Measurements from ENCODE around the gene RECK. TPM values are rescaled to one million over a fixed set of nuclear protein-coding genes. Genes with fewer than 3 reads are reported as not detected.

The RECK gene
- total RNA-seq, 4 donors from 2014 or later = 15.6 to 24.1 (median 18.7) TPM

DNA sequence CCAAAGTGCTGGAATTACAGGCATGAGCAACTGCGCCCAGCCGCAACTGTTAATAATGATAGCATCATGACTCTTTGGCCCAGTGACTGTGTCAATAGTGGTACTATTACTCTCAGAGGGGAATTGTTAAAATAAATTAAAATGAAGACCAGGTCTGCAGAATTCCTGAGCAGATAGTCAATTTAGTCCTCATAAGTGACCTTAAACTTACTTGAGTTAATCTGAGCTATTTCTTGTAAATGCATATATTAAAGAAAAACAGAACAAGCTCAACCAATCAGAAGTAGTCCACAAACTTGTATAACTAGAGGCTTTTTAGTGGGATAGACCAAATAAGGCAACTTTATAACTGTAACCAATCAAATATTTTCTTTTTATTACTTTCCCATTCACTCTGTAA, 1.7 kb upstream of the RECK start:
- H3K36me3 ChIP-seq = no peaks in the 10 kb centered on the region
- DNase-seq (ENCODE audit: low spot score in 2 of 2) = no peak
- no peaks in the 10 kb centered on the region for H3K27me3 ChIP-seq
- WGBS, 2 donors = 89 to 98% methylated on average over 2 of the region's 2 CpGs
- TF ChIP-seq, protein P1, sequence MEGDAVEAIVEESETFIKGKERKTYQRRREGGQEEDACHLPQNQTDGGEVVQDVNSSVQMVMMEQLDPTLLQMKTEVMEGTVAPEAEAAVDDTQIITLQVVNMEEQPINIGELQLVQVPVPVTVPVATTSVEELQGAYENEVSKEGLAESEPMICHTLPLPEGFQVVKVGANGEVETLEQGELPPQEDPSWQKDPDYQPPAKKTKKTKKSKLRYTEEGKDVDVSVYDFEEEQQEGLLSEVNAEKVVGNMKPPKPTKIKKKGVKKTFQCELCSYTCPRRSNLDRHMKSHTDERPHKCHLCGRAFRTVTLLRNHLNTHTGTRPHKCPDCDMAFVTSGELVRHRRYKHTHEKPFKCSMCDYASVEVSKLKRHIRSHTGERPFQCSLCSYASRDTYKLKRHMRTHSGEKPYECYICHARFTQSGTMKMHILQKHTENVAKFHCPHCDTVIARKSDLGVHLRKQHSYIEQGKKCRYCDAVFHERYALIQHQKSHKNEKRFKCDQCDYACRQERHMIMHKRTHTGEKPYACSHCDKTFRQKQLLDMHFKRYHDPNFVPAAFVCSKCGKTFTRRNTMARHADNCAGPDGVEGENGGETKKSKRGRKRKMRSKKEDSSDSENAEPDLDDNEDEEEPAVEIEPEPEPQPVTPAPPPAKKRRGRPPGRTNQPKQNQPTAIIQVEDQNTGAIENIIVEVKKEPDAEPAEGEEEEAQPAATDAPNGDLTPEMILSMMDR (IDR thresholded peaks at IDR 0.05) = no peak
- TF ChIP-seq EP300 (IDR thresholded peaks at IDR 0.05) (no peak), POLR2A (IDR thresholded peaks at IDR 0.05) (no peak)
- H3K4me1 ChIP-seq = peaks cover 0 to 38% (median 10%) of the 10 kb centered on the region in 4 donors
- no peaks in the 10 kb centered on the region for H3K9me3 ChIP-seq
- no peak overlapping the region for H3K27ac ChIP-seq
- no peak overlapping the region for H3K4me3 ChIP-seq

GRCh38 chr9:36036253-36036779, 397 bp upstream of the RECK start:
- Histone ChIP-seq H3K27me3 (no peaks in the 10 kb centered on the region), H3K9me3 (no peaks in the 10 kb centered on the region), H3K4me3 (peak overlapping the region; percentile 70 to 90 (median 74)), H3K36me3 (no peaks in the 10 kb centered on the region), H3K4me1 (peaks cover 0 to 43% (median 8%) of the 10 kb centered on the region in 4 donors), H3K27ac (peak overlapping the region; percentile 35 to 92 (median 80))
- no peak for TF ChIP-seq EP300 (IDR thresholded peaks at IDR 0.05)
- TF ChIP-seq, protein P1 (IDR thresholded peaks at IDR 0.05) = no peak
- TF ChIP-seq POLR2A (IDR thresholded peaks at IDR 0.05) = no peak
- WGBS, 2 donors = 56 to 61% methylated on average over 18 to 20 of the region's 20 CpGs
- DNase-seq (ENCODE audit: low spot score in 2 of 2) = no peak

DNA sequence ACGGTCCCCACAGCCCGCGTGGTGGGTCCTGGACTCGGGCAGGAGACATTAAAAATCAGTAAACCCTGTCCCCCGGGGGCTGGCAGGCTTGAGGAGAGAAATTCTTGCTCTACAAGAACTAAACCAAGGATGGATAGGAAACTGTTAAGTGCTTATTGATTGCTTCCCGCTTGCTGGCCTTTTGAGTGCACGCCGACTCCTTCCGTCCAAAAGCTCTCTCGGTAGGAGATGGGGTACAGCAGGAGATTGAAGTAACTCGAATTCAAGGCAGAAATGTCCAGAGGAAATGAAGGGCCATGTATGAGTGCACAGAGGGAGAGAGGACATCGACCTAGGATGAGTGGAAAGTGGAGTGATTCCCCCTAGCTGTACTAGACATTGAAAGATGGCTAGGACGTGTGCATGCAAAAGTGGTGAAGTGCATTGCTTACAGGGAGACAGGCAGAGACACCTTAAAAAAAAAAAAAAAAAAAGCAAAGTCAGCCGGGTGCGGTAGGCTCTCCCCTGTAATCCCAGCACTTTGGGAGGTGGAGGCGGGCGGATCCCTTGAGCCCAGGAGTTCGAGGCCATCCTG, 923 bp downstream of the RECK start:
- H3K27ac ChIP-seq = peak overlapping the region; percentile 70 to 92 (median 85)
- peaks cover 0 to 51% (median 8%) of the 10 kb centered on the region in 4 donors for H3K4me1 ChIP-seq
- DNase-seq (ENCODE audit: low spot score in 2 of 2) = peak in 1 of 2 donors; percentile 44
- peak overlapping the region; percentile 70 to 90 (median 74) for H3K4me3 ChIP-seq
- WGBS, 2 donors = 8 to 11% methylated on average over 16 to 18 of the region's 18 CpGs
- TF ChIP-seq, protein P1 (IDR thresholded peaks at IDR 0.05) = no peak
- TF ChIP-seq POLR2A (IDR thresholded peaks at IDR 0.05) = no peak
- TF ChIP-seq EP300 (IDR thresholded peaks at IDR 0.05) = no peak
- H3K36me3 ChIP-seq = no peaks in the 10 kb centered on the region
- H3K9me3 ChIP-seq = no peaks in the 10 kb centered on the region
- no peaks in the 10 kb centered on the region for H3K27me3 ChIP-seq

GRCh38 chr9:36039121-36039520, 2.4 kb downstream of the RECK start:
- H3K4me3 ChIP-seq = no peak overlapping the region
- no peaks in the 10 kb centered on the region for H3K27me3 ChIP-seq
- H3K9me3 ChIP-seq = no peaks in the 10 kb centered on the region
- 55 to 58% methylated on average over 1 of the region's 1 CpG for WGBS, 2 donors
- peak overlapping the region in 2 of 4 donors; percentile 89 to 92 for H3K27ac ChIP-seq
- TF ChIP-seq, protein P1 (IDR thresholded peaks at IDR 0.05) = no peak
- TF ChIP-seq POLR2A (IDR thresholded peaks at IDR 0.05) (no peak), EP300 (IDR thresholded peaks at IDR 0.05) (no peak)
- peaks cover 0 to 51% (median 8%) of the 10 kb centered on the region in 4 donors for H3K4me1 ChIP-seq
- no peaks in the 10 kb centered on the region for H3K36me3 ChIP-seq
- DNase-seq (ENCODE audit: low spot score in 2 of 2) = no peak

DNA sequence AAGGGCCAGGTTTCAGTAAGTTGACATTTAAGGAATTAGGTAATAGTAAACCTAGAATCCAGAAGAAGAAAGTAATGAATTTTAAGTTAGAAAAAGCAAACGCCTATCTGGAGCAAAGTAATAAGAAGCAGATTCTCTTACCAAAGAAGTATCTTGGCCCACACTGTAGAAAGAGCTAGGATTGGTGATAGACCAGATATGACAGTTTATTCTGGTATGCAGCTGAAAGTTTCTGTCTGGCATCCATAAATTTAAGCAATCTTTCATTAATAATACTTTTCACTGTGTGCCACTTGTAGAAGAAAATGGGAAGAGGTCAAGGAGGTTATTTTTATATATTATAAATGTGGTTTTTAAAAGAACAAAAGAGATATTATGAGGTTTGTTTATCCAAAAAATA, 3.0 kb downstream of the RECK start:
- WGBS, 2 donors = 41% methylated on average over 1 of the region's 1 CpG
- Histone ChIP-seq H3K27ac (peak overlapping the region in 2 of 4 donors; percentile 89 to 92), H3K36me3 (no peaks in the 10 kb centered on the region), H3K4me1 (peaks cover 0 to 51% (median 10%) of the 10 kb centered on the region in 4 donors), H3K9me3 (no peaks in the 10 kb centered on the region), H3K27me3 (no peaks in the 10 kb centered on the region), H3K4me3 (no peak overlapping the region)
- DNase-seq (ENCODE audit: low spot score in 2 of 2) = no peak
- TF ChIP-seq EP300 (IDR thresholded peaks at IDR 0.05) (no peak), POLR2A (IDR thresholded peaks at IDR 0.05) (no peak)
- TF ChIP-seq, protein P1 (IDR thresholded peaks at IDR 0.05) = no peak

Data from tibial nerve (tissue), 4 donors.